Left lung (tissue), 14 donors: ENCODE measurements around the gene CTSK. TPM values are rescaled to one million over a fixed set of nuclear protein-coding genes. Genes with fewer than 3 reads are reported as not detected.
A peak's percentile ranks its signal among the peaks of the same experiment; 100 is the strongest.
"Not testable (repeated sequence)": the region's sequence is repeated elsewhere in the genome, so short reads cannot be mapped to it uniquely, and the experiment has no call there.

Source experiments
- ATAC-seq: fragments of 200-7000 bp; cut with Tn5 transposase; one replicate; pipeline ENCODE4 v1.9.1; 2020; ENCODE audit warnings: moderate library complexity
- DNase-seq, 4 donors: peaks; one replicate each; pipeline ENCODE4 v3.0.0-alpha.2; 2013 to 2020
- H3K27ac ChIP-seq, 2 donors: fragments of 200-600 bp; sonication (generic) in 1 of 2; one replicate each; pipeline versions ENCODE4 v1.5.0 to v1.8.0; 2020 to 2021
- H3K27me3 ChIP-seq, 2 donors: fragments of 200-600 bp; sonication (generic) in 1 of 2; one replicate each; pipeline versions ENCODE4 v1.5.0 to v1.8.0; 2020 to 2021
- H3K36me3 ChIP-seq, 2 donors: fragments of 200-600 bp; sonication (generic) in 1 of 2; one replicate each; pipeline versions ENCODE4 v1.5.0 to v1.8.0; 2020 to 2021
- H3K4me1 ChIP-seq, 2 donors: fragments of 200-600 bp; one replicate each; pipeline ENCODE4 v1.8.0; 2021
- H3K4me3 ChIP-seq, 2 donors: fragments of 200-600 bp; sonication (generic) in 1 of 2; one replicate each; pipeline versions ENCODE4 v1.5.0 to v1.8.0; 2020 to 2021; ENCODE audit warnings: mild to moderate bottlenecking in 1 of 2
- H3K9me3 ChIP-seq, 2 donors: fragments of 200-600 bp; sonication (generic) in 1 of 2; one replicate each; pipeline versions ENCODE4 v1.5.0 to v1.8.0; 2020 to 2021
- CTCF ChIP-seq, 2 donors: fragments of 200-600 bp; sonication (generic) in 1 of 2; IDR thresholded peaks; one replicate each; pipeline versions ENCODE4 v1.5.0 to v1.8.0; 2021; ENCODE audit warnings: antibody characterized with exemption in 2 of 2
- intact Hi-C, 2 donors: fragments of 100-400 bp; cut with DNase I; formaldehyde crosslinking; loops; one replicate each; pipeline versions ENCODE4 v1.11.2 to v1.14.2; 2022
- long read RNA-seq, 12 donors: library from polyadenylated mRNA in 2 of 12; unstranded in 2 of 12; transcript quantifications; one replicate each; pipeline ENCODE4 v2.0.0 and lab custom pipeline, GENCODE V29; 2019 to 2026
- polyA plus RNA-seq, 6 donors: library from polyadenylated mRNA; unstranded; fragments of 120-200 nt; gene quantifications; one replicate each; pipeline ENCODE4 v1.2.1, GENCODE V29; 2013; ENCODE audit not compliant: insufficient read length in 6 of 6
- total RNA-seq, 2 donors: library from RNA; stranded (reverse); fragmentation: NEBNext Ultra II Directional; extraction: Animal tissue kit (Norgen Biotek cat#: 25700); gene quantifications; one replicate each; pipeline ENCODE4 v1.2.1, GENCODE V29; 2021
- donor health status: DM: no; HTN: yes; CAD: no.
- donor health status: DM: no; HTN: no; CAD: no.

Gene CTSK
- total RNA-seq = 10 to 100 TPM; 19.9 to 54.5 TPM
- polyA plus RNA-seq = 10 to 100 TPM; 28.7 to 46.8 (median 36.0) TPM
- long read RNA-seq, donor 1, transcript CTSK-201 (8 exons, 1,692 nt) = major isoform, 9 of 32 reads
- long read RNA-seq, donor 1, partial matches to known transcripts = 23 of 32 reads
- long read RNA-seq, donor 1, other reads (novel, unspliced or antisense) = 0 of 32 reads
- long read RNA-seq, donor 2, transcript CTSK-201 (8 exons, 1,692 nt) = major isoform, 5 of 5 reads
- long read RNA-seq, donor 2, partial matches to known transcripts = 0 of 5 reads
- long read RNA-seq, donor 2, other reads (novel, unspliced or antisense) = 0 of 5 reads
- long read RNA-seq, donor 3, transcript CTSK-201 (8 exons, 1,692 nt) = major isoform, 5 of 15 reads
- long read RNA-seq, donor 3, partial matches to known transcripts = 10 of 15 reads
- long read RNA-seq, donor 3, other reads (novel, unspliced or antisense) = 0 of 15 reads
- long read RNA-seq, donor 4, transcript CTSK-201 (8 exons, 1,692 nt) = major isoform, 52 of 58 reads
- long read RNA-seq, donor 4, partial matches to known transcripts = 2 of 58 reads
- long read RNA-seq, donor 4, other reads (novel, unspliced or antisense) = 4 of 58 reads
- long read RNA-seq, donor 5, partial matches to known transcripts = 14 of 18 reads
- long read RNA-seq, donor 5, other reads (novel, unspliced or antisense) = 0 of 18 reads
- long read RNA-seq, donor 6, transcript CTSK-201 (8 exons, 1,692 nt) = major isoform, 12 of 38 reads
- long read RNA-seq, donor 6, partial matches to known transcripts = 26 of 38 reads
- long read RNA-seq, donor 6, other reads (novel, unspliced or antisense) = 0 of 38 reads
- long read RNA-seq, donor 7, transcript CTSK-201 (8 exons, 1,692 nt) = major isoform, 12 of 35 reads
- long read RNA-seq, donor 7, partial matches to known transcripts = 23 of 35 reads
- long read RNA-seq, donor 7, other reads (novel, unspliced or antisense) = 0 of 35 reads
- long read RNA-seq, donor 8, transcript CTSK-201 (8 exons, 1,692 nt) = major isoform, 6 of 6 reads
- long read RNA-seq, donor 8, partial matches to known transcripts = 0 of 6 reads
- long read RNA-seq, donor 8, other reads (novel, unspliced or antisense) = 0 of 6 reads
- long read RNA-seq, donor 9 = 0 reads
- long read RNA-seq, donor 10, transcript CTSK-201 (8 exons, 1,692 nt) = major isoform, 25 of 25 reads
- long read RNA-seq, donor 10, partial matches to known transcripts = 0 of 25 reads
- long read RNA-seq, donor 10, other reads (novel, unspliced or antisense) = 0 of 25 reads
- long read RNA-seq, donor 11, partial matches to known transcripts = 11 of 15 reads
- long read RNA-seq, donor 11, other reads (novel, unspliced or antisense) = 0 of 15 reads
- long read RNA-seq, donor 12, partial matches to known transcripts = 6 of 10 reads
- long read RNA-seq, donor 12, other reads (novel, unspliced or antisense) = 0 of 10 reads

- ATAC-seq (peak; percentile 35), DNase-seq (peak in 1 of 4 donors; percentile 40)
- TF ChIP-seq CTCF (IDR thresholded peaks at IDR 0.05) = no peak
- Histone ChIP-seq H3K4me3 (peak within 1 kb of the TSS in 1 of 2 donors; percentile 12), H3K9me3 (no peaks in the 10 kb centered on the region), H3K4me1 (peaks cover 8 to 22% of the 10 kb centered on the region in 2 donors), H3K36me3 (peaks cover 0 to 35% of the 10 kb centered on the region in 2 donors), H3K27me3 (no peaks in the 10 kb centered on the region), H3K27ac (peak within 1 kb of the TSS in 1 of 2 donors; percentile 51)
- intact Hi-C loops = no loop called here
These were observed at the start of gene CTSK for GRCh38 chr1:150808121-150808520. TSS of gene CTSK (minus strand) at chr1:150808260. CDS start at chr1:150806805, 1,455 bp downstream.

- peak overlapping the region; percentile 37 to 77 for H3K27ac ChIP-seq
- peaks cover 0 to 27% of the 10 kb centered on the region in 2 donors for H3K4me1 ChIP-seq
- H3K4me3 ChIP-seq, intact Hi-C loops, DNase-seq, H3K9me3 ChIP-seq, H3K27me3 ChIP-seq: not testable (repeated sequence)
- peaks cover 0 to 62% of the 10 kb centered on the region in 2 donors for H3K36me3 ChIP-seq
- ATAC-seq = peak; percentile 34
These were observed 44.7 kb upstream of the CTSK start for GRCh38 chr1:150852734-150853133.

- H3K27ac ChIP-seq, H3K27me3 ChIP-seq, H3K9me3 ChIP-seq, H3K4me3 ChIP-seq, DNase-seq, intact Hi-C loops, ATAC-seq: not testable (repeated sequence)
- Histone ChIP-seq H3K36me3 (peaks cover 0 to 49% of the 10 kb centered on the region in 2 donors), H3K4me1 (peaks cover 0 to 30% of the 10 kb centered on the region in 2 donors)
These were observed 42.8 kb upstream of the CTSK start for GRCh38 chr1:150850801-150851362.

- intact Hi-C loops = no loop called here
- ATAC-seq = no peak
These were observed 38.5 kb upstream of the CTSK start for GRCh38 chr1:150846473-150847146.

More at GRCh38 chr1:150846473-150847146, 38.5 kb upstream of the CTSK start:
- Histone ChIP-seq H3K27me3 (no peaks in the 10 kb centered on the region), H3K4me1 (peaks cover 0 to 27% of the 10 kb centered on the region in 2 donors), H3K36me3 (peaks cover 0 to 34% of the 10 kb centered on the region in 2 donors), H3K27ac (no peak overlapping the region), H3K9me3 (no peaks in the 10 kb centered on the region), H3K4me3 (no peak overlapping the region)
- TF ChIP-seq CTCF (IDR thresholded peaks at IDR 0.05) = no peak
- DNase-seq = no peak
